Measurements from ENCODE around the gene ADCYAP1R1. TPM values are rescaled to one million over a fixed set of nuclear protein-coding genes. Genes with fewer than 3 reads are reported as not detected.

ADCYAP1R1 gene
- total RNA-seq, 1 experiment from 2014 or later: not detected

DNA sequence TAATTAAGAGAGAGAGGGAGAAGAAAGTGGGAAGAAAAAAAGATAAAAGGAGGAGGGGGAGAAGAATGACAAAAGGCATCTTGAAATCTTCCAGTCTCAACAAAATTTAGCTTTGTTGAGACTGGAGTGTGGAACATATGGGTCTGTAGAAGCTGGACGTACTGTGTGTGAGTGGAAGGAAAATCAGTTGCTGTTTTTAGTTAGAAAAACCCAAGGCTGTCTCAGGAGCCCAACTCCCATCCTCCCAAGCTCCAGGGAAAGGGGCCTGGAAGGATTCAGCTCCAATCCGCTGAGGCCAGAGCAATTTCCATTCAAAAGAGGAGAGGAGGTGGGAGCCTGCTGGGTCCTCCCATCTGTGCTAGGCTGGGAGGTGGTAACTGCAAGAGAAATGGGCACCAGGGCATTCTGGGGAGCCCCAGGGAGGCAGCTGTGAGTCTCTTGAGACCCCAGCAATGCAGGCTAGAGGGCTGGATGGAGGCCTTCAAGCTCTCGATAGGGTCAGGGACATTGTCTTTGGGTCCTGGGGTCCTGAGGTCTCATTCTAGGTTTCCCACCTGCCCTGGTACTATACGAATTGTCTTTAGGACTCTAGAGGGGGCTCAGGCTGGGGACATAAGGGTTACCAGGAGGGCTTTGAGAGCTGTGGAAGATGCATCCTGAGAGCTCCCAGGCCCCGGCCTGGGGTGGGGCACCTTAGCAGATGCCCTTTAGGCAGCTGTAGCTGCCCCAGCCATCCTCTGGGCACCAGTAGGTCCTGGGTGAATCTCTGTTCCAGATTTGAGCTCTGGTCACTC lies 21.4 kb downstream of the ADCYAP1R1 start:
- Histone ChIP-seq H3K4me1 (replicated peaks; ENCODE audit: insufficient read depth) (no peaks in the 10 kb centered on the region), H3F3A (ENCODE audit: insufficient read depth, low read depth) (no peaks in the 10 kb centered on the region), H3K9me2 (ENCODE audit: insufficient read depth) (no peaks in the 10 kb centered on the region), H3K4me3 (no peak overlapping the region), H3K27me3 (ENCODE audit: insufficient read depth, low read depth) (peaks cover 96% of the 10 kb centered on the region), H2AFZ (no peak overlapping the region), H3K9me3 (ENCODE audit: insufficient read depth, low read depth) (no peaks in the 10 kb centered on the region; the same call in 1 of the 2 replicates), H3K79me2 (ENCODE audit: low read depth) (no peaks in the 10 kb centered on the region), H4K20me1 (ENCODE audit: insufficient read depth) (no peaks in the 10 kb centered on the region; the same call in 1 of the 2 replicates), H3K4me2 (no peak overlapping the region), H3K27ac (no peak overlapping the region), H3K36me3 (ENCODE audit: low read depth) (no peaks in the 10 kb centered on the region)
- ChIA-PET POLR2A (ENCODE audit: unreplicated experiment) (no interaction called here), CTCF (no interaction called here)
- intact Hi-C loops (cut with micrococcal nuclease; ENCODE audit: unreplicated experiment): no loop called here
- no peak for TF ChIP-seq EZH2 (IDR thresholded peaks at IDR 0.05; ENCODE audit: low read depth)
- TF ChIP-seq, protein P1, sequence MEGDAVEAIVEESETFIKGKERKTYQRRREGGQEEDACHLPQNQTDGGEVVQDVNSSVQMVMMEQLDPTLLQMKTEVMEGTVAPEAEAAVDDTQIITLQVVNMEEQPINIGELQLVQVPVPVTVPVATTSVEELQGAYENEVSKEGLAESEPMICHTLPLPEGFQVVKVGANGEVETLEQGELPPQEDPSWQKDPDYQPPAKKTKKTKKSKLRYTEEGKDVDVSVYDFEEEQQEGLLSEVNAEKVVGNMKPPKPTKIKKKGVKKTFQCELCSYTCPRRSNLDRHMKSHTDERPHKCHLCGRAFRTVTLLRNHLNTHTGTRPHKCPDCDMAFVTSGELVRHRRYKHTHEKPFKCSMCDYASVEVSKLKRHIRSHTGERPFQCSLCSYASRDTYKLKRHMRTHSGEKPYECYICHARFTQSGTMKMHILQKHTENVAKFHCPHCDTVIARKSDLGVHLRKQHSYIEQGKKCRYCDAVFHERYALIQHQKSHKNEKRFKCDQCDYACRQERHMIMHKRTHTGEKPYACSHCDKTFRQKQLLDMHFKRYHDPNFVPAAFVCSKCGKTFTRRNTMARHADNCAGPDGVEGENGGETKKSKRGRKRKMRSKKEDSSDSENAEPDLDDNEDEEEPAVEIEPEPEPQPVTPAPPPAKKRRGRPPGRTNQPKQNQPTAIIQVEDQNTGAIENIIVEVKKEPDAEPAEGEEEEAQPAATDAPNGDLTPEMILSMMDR (conservative IDR thresholded peaks at IDR 0.05): no peak
- no TSS peak for BruUV-seq (replicated peaks)
- DNase-seq: no peak

- Histone ChIP-seq H3K79me2 (ENCODE audit: low read depth) (no peaks in the 10 kb centered on the region), H3K36me3 (ENCODE audit: low read depth) (no peaks in the 10 kb centered on the region), H3K27ac (no peak overlapping the region), H3K9me2 (ENCODE audit: insufficient read depth) (no peaks in the 10 kb centered on the region), H3K4me3 (no peak overlapping the region), H3K27me3 (ENCODE audit: insufficient read depth, low read depth) (peaks cover 98% of the 10 kb centered on the region), H3K4me1 (replicated peaks; ENCODE audit: insufficient read depth) (no peaks in the 10 kb centered on the region), H2AFZ (no peak overlapping the region), H3K9me3 (ENCODE audit: insufficient read depth, low read depth) (no peaks in the 10 kb centered on the region; the same call in 1 of the 2 replicates), H4K20me1 (ENCODE audit: insufficient read depth) (no peaks in the 10 kb centered on the region; the same call in 1 of the 2 replicates), H3K4me2 (no peak overlapping the region), H3F3A (ENCODE audit: insufficient read depth, low read depth) (no peaks in the 10 kb centered on the region)
- no peak for TF ChIP-seq EZH2 (IDR thresholded peaks at IDR 0.05; ENCODE audit: low read depth)
- TF ChIP-seq, protein P1 (conservative IDR thresholded peaks at IDR 0.05): no peak
- no peak for DNase-seq
- BruUV-seq (replicated peaks): no TSS peak
- POLR2A ChIA-PET (ENCODE audit: unreplicated experiment): no interaction called here
- CTCF ChIA-PET: no interaction called here
- intact Hi-C loops (cut with micrococcal nuclease; ENCODE audit: unreplicated experiment): no loop called here
Observed at GRCh38 chr7:31074120-31074383, 21.9 kb downstream of the ADCYAP1R1 start.

DNA sequence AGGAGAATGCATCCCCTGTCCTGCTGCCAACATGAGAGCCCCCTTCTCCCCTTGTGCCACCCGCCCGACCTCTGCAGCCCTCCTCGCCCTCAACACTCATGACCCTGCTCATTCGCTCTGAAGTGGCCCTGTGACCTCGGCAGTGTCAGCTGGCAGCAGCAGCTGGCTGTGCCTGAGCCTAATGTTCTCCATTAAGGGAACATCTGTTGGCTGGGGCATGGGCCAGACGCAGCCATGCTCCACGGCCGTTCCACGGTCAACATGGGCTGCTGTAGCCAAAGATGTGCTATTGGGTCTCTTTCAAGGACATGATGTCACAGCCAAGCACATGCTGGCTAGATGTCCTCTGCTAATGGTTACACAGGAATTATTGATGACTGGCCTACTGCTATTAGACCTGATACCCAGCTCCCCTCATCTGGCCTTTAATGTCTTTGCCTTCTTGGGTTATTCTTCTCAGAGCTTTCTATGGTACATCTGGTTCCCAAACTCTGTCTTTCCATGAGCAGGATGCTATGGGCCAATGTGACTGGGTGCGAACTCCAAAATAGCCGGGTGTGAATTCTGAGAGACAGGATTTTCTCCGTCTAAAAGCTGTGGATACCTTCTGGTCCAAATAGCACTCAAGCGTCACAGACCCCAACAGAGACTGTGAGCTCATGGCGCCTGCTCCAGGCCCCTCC lies 22.4 kb downstream of the ADCYAP1R1 start:
- no peak overlapping the region for H3K4me3 ChIP-seq
- DNase-seq: no peak
- TF ChIP-seq, protein P1 (conservative IDR thresholded peaks at IDR 0.05): no peak
- no peak for TF ChIP-seq EZH2 (IDR thresholded peaks at IDR 0.05; ENCODE audit: low read depth)
- no peaks in the 10 kb centered on the region for H3K36me3 ChIP-seq (ENCODE audit: low read depth)
- intact Hi-C loops (cut with micrococcal nuclease; ENCODE audit: unreplicated experiment): no loop called here
- BruUV-seq (replicated peaks): no TSS peak
- no peaks in the 10 kb centered on the region for H3K79me2 ChIP-seq (ENCODE audit: low read depth)
- no peaks in the 10 kb centered on the region for H3K9me2 ChIP-seq (ENCODE audit: insufficient read depth)
- H3K4me1 ChIP-seq (replicated peaks; ENCODE audit: insufficient read depth): no peaks in the 10 kb centered on the region
- CTCF ChIA-PET: interaction anchor here (0.5 kb wide), 1 partner anchor 52 kb away, joined by 3 read pairs; no protein-coding TSS in a partner anchor
- peaks cover 98% of the 10 kb centered on the region for H3K27me3 ChIP-seq (ENCODE audit: insufficient read depth, low read depth)
- no peak overlapping the region for H3K27ac ChIP-seq
- no peak overlapping the region for H3K4me2 ChIP-seq
- H2AFZ ChIP-seq: no peak overlapping the region
- POLR2A ChIA-PET (ENCODE audit: unreplicated experiment): no interaction called here
- no peaks in the 10 kb centered on the region for H3F3A ChIP-seq (ENCODE audit: insufficient read depth, low read depth)
- H3K9me3 ChIP-seq (ENCODE audit: insufficient read depth, low read depth): no peaks in the 10 kb centered on the region; the same call in 1 of the 2 replicates
- H4K20me1 ChIP-seq (ENCODE audit: insufficient read depth): no peaks in the 10 kb centered on the region; the same call in 1 of the 2 replicates

Measured in PC-9 (cell line).